Esophagus (tissue), 2 donors: ENCODE results near the gene OR1D5. TPM values are rescaled to one million over a fixed set of nuclear protein-coding genes. Genes with fewer than 3 reads are reported as not detected.

Experiments used
- polyA plus RNA-seq, 2 donors: library from polyadenylated mRNA; stranded (reverse); fragments of 200-250 nt; gene quantifications; one replicate each; pipeline ENCODE4 v1.2.3, GENCODE V29; 2013
- donor health status: healthy with polysubstance abuse.
- donor health status: Bipolar disorder and iron deficiency.

The OR1D5 gene
- polyA plus RNA-seq, 2 donors, result not detected

Other genes with a start within 250 kb of the OR1D5 start
- gene OR1D2, start 40.8 kb upstream of the OR1D5 start, polyA plus RNA-seq, result not detected
- not detected for gene OR1G1, start 63.9 kb upstream of the OR1D5 start, polyA plus RNA-seq
- not detected for gene OR1A2, start 133.9 kb upstream of the OR1D5 start, polyA plus RNA-seq
- gene OR1A1, start 144.1 kb upstream of the OR1D5 start, polyA plus RNA-seq, result not detected
- not detected for gene OR3A1, start 234.8 kb upstream of the OR1D5 start, polyA plus RNA-seq